NB4 (cell line): ENCODE results near the gene OR56A5.
"Not testable (repeated sequence)": the region's sequence is repeated elsewhere in the genome, so short reads cannot be mapped to it uniquely, and the experiment has no call there.

Experiments used
- MYC ChIP-seq: IDR thresholded peaks from 2 replicates; pipeline ENCODE4 v1.6.1; 2011; ENCODE audit warnings: low read depth, low read length
- POLR2A ChIP-seq: IDR thresholded peaks from 2 replicates; pipeline ENCODE4 v1.6.1; 2011; ENCODE audit warnings: mild to moderate bottlenecking; ENCODE audit not compliant: insufficient read length; ENCODE audit errors: extremely low read depth

- not testable (repeated sequence) for TF ChIP-seq POLR2A, MYC
Observed at GRCh38 chr11:5960704-5961320, 7.5 kb downstream of the OR56A5 start.
